Type B pancreatic cell (in vitro differentiated cells): ENCODE measurements around the gene ITGA2B. TPM values are rescaled to one million over a fixed set of nuclear protein-coding genes. Genes with fewer than 3 reads are reported as not detected.
A peak's percentile ranks its signal among the peaks of the same experiment; 100 is the strongest.
"Not testable (repeated sequence)": the region's sequence is repeated elsewhere in the genome, so short reads cannot be mapped to it uniquely, and the experiment has no call there.

ENCODE experiments used
- DNase-seq: peaks from one replicate; pipeline ENCODE4 v3.0.0; 2021; ENCODE audit warnings: mixed read lengths; ENCODE audit not compliant: unreplicated experiment; ENCODE audit errors: extremely low spot score
- H3K27ac Mint-ChIP-seq: 2 replicates; pipeline ENCODE4 v1.8.0; 2021; ENCODE audit warnings: mild to moderate bottlenecking, mixed read lengths
- H3K27me3 Mint-ChIP-seq: 2 replicates; pipeline ENCODE4 v1.8.0; 2021; ENCODE audit warnings: mixed read lengths
- H3K36me3 Mint-ChIP-seq: 2 replicates; pipeline ENCODE4 v1.8.0; 2021; ENCODE audit warnings: mixed read lengths
- H3K4me1 Mint-ChIP-seq: one replicate; pipeline ENCODE4 v1.8.0; 2021; ENCODE audit warnings: mixed read lengths; ENCODE audit not compliant: unreplicated experiment
- H3K4me3 Mint-ChIP-seq: 2 replicates; pipeline ENCODE4 v1.8.0; 2021; ENCODE audit warnings: mild to moderate bottlenecking, mixed read lengths
- H3K9me3 Mint-ChIP-seq: 2 replicates; pipeline ENCODE4 v1.8.0; 2021; ENCODE audit warnings: mixed read lengths
- CTCF ChIP-seq: fragments of 200-600 bp; sonication (generic); conservative IDR thresholded peaks from 2 replicates; pipeline ENCODE4 v1.5.0; 2021; ENCODE audit warnings: antibody characterized with exemption, mild to moderate bottlenecking
- total RNA-seq: library from RNA; stranded (reverse); gene quantifications from 2 replicates; pipeline ENCODE4 v1.2.1, GENCODE V29; 2021; ENCODE audit warnings: low replicate concordance

The ITGA2B gene
- total RNA-seq, 1 donor from 2014 or later = 8.8 TPM

GRCh38 chr17:44396946-44397345 is 7.5 kb upstream of the ITGA2B start:
- no peak for TF ChIP-seq CTCF
- no peak overlapping the region for H3K4me3 Mint-ChIP-seq
- H3K27ac Mint-ChIP-seq = no peak overlapping the region
- no peak for DNase-seq
- H3K9me3 Mint-ChIP-seq = no peaks in the 10 kb centered on the region
- no peaks in the 10 kb centered on the region for H3K4me1 Mint-ChIP-seq
- no peaks in the 10 kb centered on the region for H3K27me3 Mint-ChIP-seq
- H3K36me3 Mint-ChIP-seq = peaks cover 22% of the 10 kb centered on the region

- Mint-ChIP-seq H3K27ac (no peak overlapping the region), H3K9me3 (no peaks in the 10 kb centered on the region), H3K36me3 (peaks cover 16% of the 10 kb centered on the region), H3K4me1 (no peaks in the 10 kb centered on the region), H3K27me3 (no peaks in the 10 kb centered on the region), H3K4me3 (no peak overlapping the region)
- no peak for DNase-seq
- no peak for TF ChIP-seq CTCF
Measured at GRCh38 chr17:44394833-44395232, 5.4 kb upstream of the ITGA2B start.

DNA sequence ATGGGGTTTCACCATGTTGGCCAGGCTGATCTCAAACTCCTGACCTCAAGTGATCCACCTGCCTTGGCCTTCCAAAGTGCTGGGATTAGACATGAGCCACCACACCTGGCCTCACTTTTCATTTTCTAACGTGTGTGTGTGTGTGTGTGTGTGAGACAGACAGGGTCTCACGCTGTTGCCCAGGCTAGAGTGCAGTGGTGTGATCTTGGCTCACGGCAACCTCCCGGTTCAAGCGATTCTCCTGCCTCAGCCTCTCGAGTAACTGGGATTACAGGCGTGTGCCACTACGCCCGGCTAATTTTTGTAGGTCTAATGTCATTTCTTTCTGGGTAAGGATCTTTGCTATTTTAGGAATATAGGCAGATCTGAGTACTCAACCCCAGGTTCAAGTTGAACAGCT is 4.7 kb upstream of the ITGA2B start:
- not testable (repeated sequence) for H3K27me3 Mint-ChIP-seq, H3K4me3 Mint-ChIP-seq, DNase-seq, H3K36me3 Mint-ChIP-seq, H3K27ac Mint-ChIP-seq, H3K9me3 Mint-ChIP-seq, H3K4me1 Mint-ChIP-seq

GRCh38 chr17:44390250-44390870 is 911 bp upstream of the ITGA2B start:
- Mint-ChIP-seq H3K4me1 (peaks cover 10% of the 10 kb centered on the region), H3K27ac (no peak overlapping the region), H3K27me3 (peaks cover 11% of the 10 kb centered on the region), H3K4me3 (no peak overlapping the region), H3K36me3 (no peaks in the 10 kb centered on the region), H3K9me3 (no peaks in the 10 kb centered on the region)
- DNase-seq = no peak
- TF ChIP-seq CTCF = no peak

DNA sequence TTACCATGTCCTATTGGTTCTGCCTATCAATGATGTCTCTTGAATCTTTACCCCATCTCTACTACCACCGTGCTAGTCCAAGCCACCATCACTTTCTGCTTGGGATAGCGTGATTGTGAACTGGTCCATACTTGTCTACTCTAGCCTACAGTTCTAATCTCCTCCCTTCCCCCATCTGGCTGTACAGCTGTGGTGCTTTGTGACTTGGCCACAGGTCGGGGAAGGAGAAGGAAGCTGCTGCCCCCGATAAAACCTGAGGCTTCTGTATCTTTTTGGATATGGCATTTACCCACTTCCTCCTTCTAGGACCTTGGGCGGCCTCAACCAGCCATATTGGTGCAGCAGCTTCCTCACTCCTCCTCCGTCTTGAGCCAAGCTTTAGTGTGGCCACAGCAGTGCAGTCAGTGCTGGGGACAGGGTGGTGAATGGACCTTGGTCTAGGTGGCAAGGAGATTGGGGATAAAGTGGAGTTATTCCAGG is 314 bp upstream of the ITGA2B start:
- Mint-ChIP-seq H3K27me3 (peaks cover 14% of the 10 kb centered on the region), H3K9me3 (no peaks in the 10 kb centered on the region), H3K36me3 (no peaks in the 10 kb centered on the region), H3K4me1 (peaks cover 10% of the 10 kb centered on the region), H3K27ac (peak overlapping the region; percentile 73), H3K4me3 (peak overlapping the region; percentile 31)
- TF ChIP-seq CTCF = no peak
- no peak for DNase-seq

- Mint-ChIP-seq H3K27ac (no peak overlapping the region), H3K27me3 (peaks cover 29% of the 10 kb centered on the region), H3K4me3 (peak overlapping the region; percentile 33), H3K4me1 (peaks cover 10% of the 10 kb centered on the region), H3K36me3 (no peaks in the 10 kb centered on the region), H3K9me3 (no peaks in the 10 kb centered on the region)
- DNase-seq = no peak
- no peak for TF ChIP-seq CTCF
Measured at GRCh38 chr17:44387804-44388203, 1.6 kb downstream of the ITGA2B start.
